H1 (cell line): ENCODE measurements around the gene IRAK1BP1. TPM values are rescaled to one million over a fixed set of nuclear protein-coding genes. Genes with fewer than 3 reads are reported as not detected.

Source experiments
- CTCF ChIA-PET: fragments of 300-600 bp; sonication (Branson Sonifier 250); formaldehyde crosslinking; loops from one replicate; lab custom pipeline; 2021; ENCODE audit not compliant: partially characterized antibody; lab: Charles Lee
- POLR2A ChIA-PET: fragments of 300-600 bp; sonication (Branson Sonifier 250); formaldehyde crosslinking; loops from one replicate; lab custom pipeline; 2021; ENCODE audit warnings: inconsistent platforms; ENCODE audit not compliant: partially characterized antibody; lab: Charles Lee
- DNase-seq, 2 experiments: peaks; one replicate each; pipeline versions ENCODE4 v3.0.0 to v3.0.0-alpha.2; 2010 to 2022; ENCODE audit warnings: low spot score in 2 of 2, low read depth in 1 of 2, mixed read lengths in 1 of 2
- FAIRE-seq: peaks from 2 replicates; lab custom pipeline; 2011; peaks lifted over from hg19 to GRCh38; lab: Jason Lieb, UNC
- H2AFZ ChIP-seq: 2 replicates; pipeline ENCODE4 v1.8.1; 2012; ENCODE audit warnings: low read length, inconsistent platforms
- H2AK5ac ChIP-seq: 2 replicates; pipeline ENCODE4 v1.6.1; 2013; ENCODE audit warnings: low read depth, low read length
- H2BK120ac ChIP-seq: replicated peaks from 2 replicates; pipeline ENCODE3; 2013; ENCODE audit warnings: low read depth, low read length, inconsistent platforms
- H2BK12ac ChIP-seq: 2 replicates; pipeline ENCODE4 v1.6.1; 2013; ENCODE audit warnings: low read depth, low read length
- H2BK15ac ChIP-seq: 2 replicates; pipeline ENCODE4 v1.6.1; 2013; ENCODE audit warnings: low read length
- H2BK20ac ChIP-seq: 2 replicates; pipeline ENCODE4 v1.6.1; 2013; ENCODE audit warnings: low read length
- H2BK5ac ChIP-seq: 2 replicates; pipeline ENCODE4 v1.6.1; 2013; ENCODE audit warnings: low read depth, low read length
- H3K14ac ChIP-seq: 2 replicates; pipeline ENCODE4 v1.6.1; 2013; ENCODE audit warnings: inconsistent platforms; ENCODE audit not compliant: insufficient read length
- H3K18ac ChIP-seq: 2 replicates; pipeline ENCODE4 v1.6.1; 2013; ENCODE audit warnings: low read length; ENCODE audit errors: extremely low read depth
- H3K23ac ChIP-seq: 2 replicates; pipeline ENCODE4 v1.6.1; 2013; ENCODE audit warnings: inconsistent platforms; ENCODE audit not compliant: insufficient read length
- H3K23me2 ChIP-seq: 2 replicates; pipeline ENCODE4 v1.6.1; 2013; ENCODE audit warnings: low read depth, low read length
- H3K27ac ChIP-seq: 2 replicates; pipeline ENCODE4 v1.6.1; 2011; ENCODE audit warnings: low read depth, low read length, inconsistent platforms
- H3K27me3 ChIP-seq, 4 experiments: replicated peaks in 1 of 4; 1 replicate in 1 of 4; 2 replicates in 3 of 4; pipeline versions ENCODE4 v1.6.1 to v1.8.1; 2011 to 2013; ENCODE audit warnings: low read length in 3 of 4, mild to moderate bottlenecking in 3 of 4, inconsistent platforms in 2 of 4, mixed read lengths in 2 of 4, moderate library complexity in 1 of 4; ENCODE audit not compliant: control insufficient read depth in 3 of 4, insufficient read depth in 3 of 4; ENCODE audit errors: extremely low read depth in 1 of 4
- H3K36me3 ChIP-seq, 4 experiments: 2 replicates each; pipeline versions ENCODE4 v1.6.1 to v1.8.1; 2011 to 2013; ENCODE audit warnings: mild to moderate bottlenecking in 4 of 4, low read length in 3 of 4, moderate library complexity in 2 of 4, control low read depth in 1 of 4, inconsistent platforms in 1 of 4; ENCODE audit not compliant: insufficient read depth in 4 of 4, control insufficient read depth in 2 of 4
- H3K4ac ChIP-seq: replicated peaks from 2 replicates; pipeline ENCODE3; 2013; ENCODE audit warnings: low read length, low read depth, mixed read lengths, inconsistent platforms; ENCODE audit not compliant: insufficient read length
- H3K4me1 ChIP-seq, 4 experiments: replicated peaks in 1 of 4; 1 replicate in 1 of 4; 2 replicates in 3 of 4; pipeline versions ENCODE4 v1.6.1 to v1.8.1; 2011 to 2013; ENCODE audit warnings: low read length in 3 of 4, inconsistent platforms in 2 of 4, mixed read lengths in 1 of 4; ENCODE audit not compliant: insufficient read depth in 4 of 4, control insufficient read depth in 3 of 4
- H3K4me2 ChIP-seq, 2 experiments: 2 replicates each; pipeline versions ENCODE4 v1.6.1 to v1.8.1; 2011 to 2013; ENCODE audit warnings: low read depth in 2 of 2, low read length in 2 of 2, control low read depth in 1 of 2, inconsistent platforms in 1 of 2, mild to moderate bottlenecking in 1 of 2; ENCODE audit not compliant: insufficient read depth in 1 of 2
- H3K4me3 ChIP-seq, 4 experiments: fragments of 200-600, 300-600 bp in 1 of 4; sonication (generic), shearing (Covaris generic), sonication (Bioruptor Twin) in 1 of 4; 2 replicates each; pipeline versions ENCODE4 v1.5.1 to v1.8.1; 2011 to 2016; ENCODE audit warnings: low read length in 4 of 4, low read depth in 3 of 4, control low read depth in 2 of 4, inconsistent platforms in 2 of 4, mild to moderate bottlenecking in 2 of 4, mixed read lengths in 1 of 4, moderate library complexity in 1 of 4; ENCODE audit not compliant: insufficient read depth in 2 of 4; ENCODE audit errors: extremely low read depth in 1 of 4
- H3K56ac ChIP-seq: replicated peaks from 2 replicates; pipeline ENCODE3; 2013; ENCODE audit warnings: low read depth, mild to moderate bottlenecking, mixed read lengths, low read length, inconsistent platforms; ENCODE audit not compliant: insufficient read length
- H3K79me1 ChIP-seq: 2 replicates; pipeline ENCODE4 v1.6.1; 2013; ENCODE audit warnings: low read depth, low read length, control low read depth
- H3K79me2 ChIP-seq, 2 experiments: 2 replicates each; pipeline versions ENCODE4 v1.6.1 to v1.8.1; 2012 to 2013; ENCODE audit warnings: low read length in 2 of 2, mild to moderate bottlenecking in 2 of 2, inconsistent platforms in 1 of 2; ENCODE audit not compliant: insufficient read depth in 2 of 2, control insufficient read depth in 1 of 2
- H3K9ac ChIP-seq, 4 experiments: replicated peaks in 1 of 4; 1 replicate in 1 of 4; 2 replicates in 3 of 4; pipeline versions ENCODE4 v1.6.1 to v1.8.1; 2011 to 2013; ENCODE audit warnings: low read depth in 3 of 4, low read length in 3 of 4, control low read depth in 2 of 4, mild to moderate bottlenecking in 2 of 4, moderate library complexity in 2 of 4, inconsistent platforms in 1 of 4; ENCODE audit errors: extremely low read depth in 1 of 4
- H3K9me3 ChIP-seq, 2 experiments: 2 replicates each; pipeline versions ENCODE4 v1.6.1 to v1.8.1; 2012 to 2013; ENCODE audit warnings: mild to moderate bottlenecking in 2 of 2, moderate library complexity in 2 of 2, control low read depth in 1 of 2, inconsistent platforms in 1 of 2, low read depth in 1 of 2, low read length in 1 of 2, mixed read lengths in 1 of 2; ENCODE audit not compliant: insufficient read depth in 2 of 2
- H4K20me1 ChIP-seq, 2 experiments: replicated peaks in 1 of 2; 2 replicates each; pipeline versions ENCODE3 to v1.8.1; 2011 to 2013; ENCODE audit warnings: inconsistent platforms in 2 of 2, low read length in 2 of 2, mild to moderate bottlenecking in 1 of 2; ENCODE audit not compliant: insufficient read depth in 2 of 2, control insufficient read depth in 1 of 2
- H4K5ac ChIP-seq: 2 replicates; pipeline ENCODE4 v1.6.1; 2013; ENCODE audit warnings: low read length, low read depth, mixed read lengths, inconsistent platforms; ENCODE audit not compliant: insufficient read length
- H4K8ac ChIP-seq: 2 replicates; pipeline ENCODE4 v1.8.0; 2013; ENCODE audit warnings: mild to moderate bottlenecking, moderate library complexity, low read length, inconsistent platforms; ENCODE audit not compliant: insufficient read depth; ENCODE audit errors: extremely low read depth
- H4K91ac ChIP-seq: replicated peaks from 2 replicates; pipeline ENCODE3; 2013; ENCODE audit warnings: low read length, mixed read lengths, inconsistent platforms; ENCODE audit not compliant: insufficient read length
- CHD1 ChIP-seq: IDR thresholded peaks from 2 replicates; pipeline ENCODE4 v1.6.1; 2012; ENCODE audit warnings: low read depth, low read length, improper control_type of control experiment
- KDM1A ChIP-seq: fragments of 200-600, 300-600 bp; sonication (generic); IDR thresholded peaks from 2 replicates; pipeline ENCODE4 v1.7.1; 2016; ENCODE audit warnings: mild to moderate bottlenecking, low read length, borderline replicate concordance
- RFX5 ChIP-seq: IDR thresholded peaks from 2 replicates; pipeline ENCODE4 v1.6.1; 2011; ENCODE audit warnings: low read depth, low read length, improper control_type of control experiment, borderline replicate concordance
- WGBS, 2 experiments: shearing (Covaris generic) in 1 of 2; methylation state at CpG; one replicate each; pipeline versions ENCODE4 v1.1.6 to v1.1.7; 2013 to 2015; ENCODE audit warnings: low lambda C conversion rate in 2 of 2, mixed read lengths in 2 of 2, inconsistent platforms in 1 of 2, low coverage in 1 of 2, missing lambda C conversion rate in 1 of 2; ENCODE audit not compliant: insufficient replicate concordance in 2 of 2, insufficient coverage in 1 of 2, insufficient read length in 1 of 2; ENCODE audit errors: extremely low coverage in 1 of 2, missing lambda C conversion rate in 1 of 2; 5-methylcytosine and 5-hydroxymethylcytosine counted together
- polyA plus RNA-seq, 7 experiments: library from polyadenylated mRNA; depleted of rRNA in 3 of 7; stranded (reverse) in 5 of 7; unstranded in 2 of 7; fragments of >200 nt in 5 of 7; fragments of 200-250 nt in 2 of 7; gene quantifications; 1 replicate in 5 of 7; 2 replicates in 1 of 7; 4 replicates in 1 of 7; pipeline versions ENCODE4 v1.2.1 to v1.2.3, GENCODE V29; 2011 to 2013; ENCODE audit warnings: missing spikeins in 2 of 7, mixed read lengths in 2 of 7
- total RNA-seq: library from RNA; stranded (reverse); fragmentation: NEBNext Ultra II Directional; extraction: Animal tissue kit (Norgen Biotek cat#: 25700); gene quantifications from 2 replicates; pipeline ENCODE4 v1.2.1, GENCODE V29; 2021

The IRAK1BP1 gene
- total and polyA plus RNA-seq, 2 of the 8 experiments (the other 6 are each of a cell fraction or from before 2014, with no cell fraction given): 3.7 to 4.7 TPM

- Histone ChIP-seq H3K36me3 (peaks cover 2 to 34% (median 14%) of the 10 kb centered on the region in 4 experiments; a peak in 7 of 8 replicates), H2BK15ac (no peak overlapping the region), H4K91ac (no peak overlapping the region), H3K27me3 (no peaks in the 10 kb centered on the region), H3K9me3 (no peaks in the 10 kb centered on the region), H3K9ac (no peak overlapping the region), H4K5ac (no peak overlapping the region), H3K79me1 (no peaks in the 10 kb centered on the region), H2AK5ac (no peak overlapping the region), H3K4me1 (no peaks in the 10 kb centered on the region), H3K14ac (no peak overlapping the region), H3K18ac (no peak overlapping the region), H3K79me2 (no peaks in the 10 kb centered on the region), H3K27ac (no peak overlapping the region), H2BK120ac (no peak overlapping the region), H4K8ac (no peak overlapping the region), H3K23me2 (no peaks in the 10 kb centered on the region), H2AFZ (no peak overlapping the region), H2BK20ac (no peak overlapping the region), H3K56ac (no peak overlapping the region), H3K4ac (no peak overlapping the region), H4K20me1 (no peaks in the 10 kb centered on the region), H3K23ac (no peak overlapping the region), H3K4me2 (no peak overlapping the region), H2BK5ac (no peak overlapping the region), H3K4me3 (no peak overlapping the region), H2BK12ac (no peak overlapping the region)
- DNase-seq (no peak), FAIRE-seq (no peak)
- WGBS, 2 experiments: 93% methylated on average over 2 of the region's 2 CpGs; no CpG with 5 or more reads in 1 of the 2 experiments
- ChIA-PET POLR2A (no interaction called here), CTCF (no interaction called here)
- no peak for TF ChIP-seq RFX5
- TF ChIP-seq KDM1A: no peak
- no peak for TF ChIP-seq CHD1
Measured at GRCh38 chr6:78936515-78936914, 69.2 kb downstream of the IRAK1BP1 start.
